SK-MEL-5 (cell line): ENCODE data around the gene MMEL1. TPM values are rescaled to one million over a fixed set of nuclear protein-coding genes. Genes with fewer than 3 reads are reported as not detected.
"Not testable (repeated sequence)": the region's sequence is repeated elsewhere in the genome, so short reads cannot be mapped to it uniquely, and the experiment has no call there.

Experiments
- DNase-seq: peaks from one replicate; pipeline ENCODE4 v3.0.0-alpha.2; 2016; ENCODE audit warnings: low read depth, low spot score
- in situ Hi-C: cut with HindIII; loops from 2 replicates; pipeline ENCODE4 v1.10.0; 2016; ENCODE audit warnings: low sequenced_read_pairs, high pct_unique_total_duplicates, low pct_unique_long_range_greater_than_20kb
- total RNA-seq: library from RNA; depleted of rRNA; stranded (reverse); fragments of >200 nt; shearing (Covaris generic); gene quantifications from 2 replicates; pipeline ENCODE4 v1.2.3, GENCODE V29; 2014

MMEL1 gene
- total RNA-seq, 1 experiment from 2014 or later: not detected

GRCh38 chr1:2633366-2633935, 635 bp upstream of the MMEL1 start:
- DNase-seq: no peak
- in situ Hi-C loops: no loop called here

- in situ Hi-C loops: no loop called here
- DNase-seq: no peak
Measured at GRCh38 chr1:2632051-2632430, 775 bp downstream of the MMEL1 start.

GRCh38 chr1:2631136-2632050, 1.4 kb downstream of the MMEL1 start:
- DNase-seq: no peak
- in situ Hi-C loops: no loop called here

- in situ Hi-C loops: no loop called here
- no peak for DNase-seq
Measured at GRCh38 chr1:2630498-2631135, 2.2 kb downstream of the MMEL1 start.

GRCh38 chr1:2629627-2630497, 3.0 kb downstream of the MMEL1 start:
- DNase-seq: no peak
- in situ Hi-C loops: no loop called here

GRCh38 chr1:2628933-2629626, 3.7 kb downstream of the MMEL1 start:
- in situ Hi-C loops: no loop called here
- DNase-seq: no peak

- in situ Hi-C loops: no loop called here
- DNase-seq: no peak
Measured at GRCh38 chr1:2628191-2628932, 4.5 kb downstream of the MMEL1 start.

GRCh38 chr1:2627746-2628145, 5.1 kb downstream of the MMEL1 start:
- DNase-seq: no peak

GRCh38 chr1:2625748-2626147, 7.1 kb downstream of the MMEL1 start:
- in situ Hi-C loops: not testable (repeated sequence)

More at GRCh38 chr1:2627746-2628145, 5.1 kb downstream of the MMEL1 start:
- in situ Hi-C loops: no loop called here

GRCh38 chr1:2625311-2625710, 7.5 kb downstream of the MMEL1 start:
- in situ Hi-C loops: no loop called here
- DNase-seq: no peak

More at GRCh38 chr1:2625748-2626147, 7.1 kb downstream of the MMEL1 start:
- not testable (repeated sequence) for DNase-seq

GRCh38 chr1:2624735-2625300, 8.0 kb downstream of the MMEL1 start:
- in situ Hi-C loops: no loop called here
- DNase-seq: no peak

- DNase-seq: no peak
- in situ Hi-C loops: no loop called here
Measured at GRCh38 chr1:2623571-2624337, 9.1 kb downstream of the MMEL1 start.

- in situ Hi-C loops: no loop called here
- no peak for DNase-seq
Measured at GRCh38 chr1:2617971-2618470, 14.8 kb downstream of the MMEL1 start.

GRCh38 chr1:2614145-2614544, 18.7 kb downstream of the MMEL1 start:
- DNase-seq: no peak
- in situ Hi-C loops: no loop called here

- no peak for DNase-seq
- in situ Hi-C loops: no loop called here
Measured at GRCh38 chr1:2612591-2613365, 20.0 kb downstream of the MMEL1 start.
